Esophagus muscularis mucosa (tissue), 3 donors: Measurements from ENCODE around the gene BTBD9.

ENCODE experiments used
- POLR2A ChIP-seq: fragments of 450-650 bp; IDR thresholded peaks from one replicate; pipeline ENCODE4 v1.6.1; 2017; ENCODE audit warnings: antibody characterized with exemption, moderate library complexity, mild to moderate bottlenecking, low read depth
- POLR2AphosphoS5 ChIP-seq, 2 donors: sonication (generic); formaldehyde crosslinking; IDR thresholded peaks; one replicate each; pipeline ENCODE4 v1.6.1; 2017; ENCODE audit warnings: antibody characterized with exemption in 2 of 2
- TF ChIP-seq, protein P1 (sequence below), 3 experiments: fragments of 200-600 bp in 2 of 3; fragments of 450-650 bp in 1 of 3; sonication (generic) in 2 of 3; IDR thresholded peaks; one replicate each; pipeline ENCODE4 v1.5.1; 2017 to 2019; ENCODE audit warnings: antibody characterized with exemption in 3 of 3, mild to moderate bottlenecking in 2 of 3, moderate library complexity in 1 of 3

- TF ChIP-seq POLR2A: no peak
- TF ChIP-seq, protein P1, sequence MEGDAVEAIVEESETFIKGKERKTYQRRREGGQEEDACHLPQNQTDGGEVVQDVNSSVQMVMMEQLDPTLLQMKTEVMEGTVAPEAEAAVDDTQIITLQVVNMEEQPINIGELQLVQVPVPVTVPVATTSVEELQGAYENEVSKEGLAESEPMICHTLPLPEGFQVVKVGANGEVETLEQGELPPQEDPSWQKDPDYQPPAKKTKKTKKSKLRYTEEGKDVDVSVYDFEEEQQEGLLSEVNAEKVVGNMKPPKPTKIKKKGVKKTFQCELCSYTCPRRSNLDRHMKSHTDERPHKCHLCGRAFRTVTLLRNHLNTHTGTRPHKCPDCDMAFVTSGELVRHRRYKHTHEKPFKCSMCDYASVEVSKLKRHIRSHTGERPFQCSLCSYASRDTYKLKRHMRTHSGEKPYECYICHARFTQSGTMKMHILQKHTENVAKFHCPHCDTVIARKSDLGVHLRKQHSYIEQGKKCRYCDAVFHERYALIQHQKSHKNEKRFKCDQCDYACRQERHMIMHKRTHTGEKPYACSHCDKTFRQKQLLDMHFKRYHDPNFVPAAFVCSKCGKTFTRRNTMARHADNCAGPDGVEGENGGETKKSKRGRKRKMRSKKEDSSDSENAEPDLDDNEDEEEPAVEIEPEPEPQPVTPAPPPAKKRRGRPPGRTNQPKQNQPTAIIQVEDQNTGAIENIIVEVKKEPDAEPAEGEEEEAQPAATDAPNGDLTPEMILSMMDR (IDR thresholded peaks at IDR 0.05): no peak
- TF ChIP-seq POLR2AphosphoS5 (IDR thresholded peaks at IDR 0.05): no peak
These were observed 111.3 kb downstream of the BTBD9 start for GRCh38 chr6:38528196-38528965.
